CD4-positive, alpha-beta T cell treated with Interleukin-17A for 1 hour (primary cell): ENCODE results near the gene DCP2.

Experiments used
- DNase-seq: peaks from one replicate; pipeline ENCODE4 v3.0.0-alpha.2; 2020

The DCP2 gene

DNA sequence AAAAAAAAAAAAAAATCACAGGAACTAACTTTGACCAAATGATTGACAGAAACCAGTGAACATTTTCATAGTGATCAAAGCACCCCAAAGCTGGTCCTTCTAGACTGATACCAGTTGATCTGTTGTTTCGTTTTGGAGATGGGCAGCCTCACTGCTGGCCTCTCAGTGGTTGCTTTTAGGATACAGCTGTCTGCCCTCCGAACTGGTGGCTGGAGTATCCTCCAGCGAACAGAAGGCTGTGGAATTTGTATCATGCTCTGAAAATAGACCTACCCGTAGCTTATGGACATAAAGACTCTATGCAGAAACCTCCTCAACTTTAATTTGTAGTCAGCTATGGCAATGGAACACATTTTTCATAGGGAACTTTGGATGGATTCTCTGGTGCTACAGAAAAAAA is 49.0 kb downstream of the DCP2 start:
- DNase-seq = no peak

DNA sequence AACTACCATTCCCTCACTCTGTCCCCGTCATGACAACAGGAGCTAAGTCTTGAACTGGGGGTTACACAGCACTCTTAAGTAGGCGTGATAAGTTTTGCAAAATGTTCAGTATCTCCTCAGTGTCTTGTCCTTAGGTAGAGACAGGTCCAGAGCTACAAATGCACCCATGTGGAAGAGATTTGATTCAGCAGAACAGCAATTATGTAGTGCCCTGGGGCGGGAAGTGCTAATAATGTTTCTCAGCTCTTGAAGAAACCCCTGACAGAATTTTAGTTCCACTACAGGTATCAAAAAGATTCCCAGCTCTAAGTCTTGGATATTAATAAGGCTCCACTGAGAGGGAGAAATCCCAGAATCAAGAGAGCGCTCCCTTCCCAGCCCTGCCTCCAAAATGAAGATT is 49.6 kb downstream of the DCP2 start:
- no peak for DNase-seq

DNA sequence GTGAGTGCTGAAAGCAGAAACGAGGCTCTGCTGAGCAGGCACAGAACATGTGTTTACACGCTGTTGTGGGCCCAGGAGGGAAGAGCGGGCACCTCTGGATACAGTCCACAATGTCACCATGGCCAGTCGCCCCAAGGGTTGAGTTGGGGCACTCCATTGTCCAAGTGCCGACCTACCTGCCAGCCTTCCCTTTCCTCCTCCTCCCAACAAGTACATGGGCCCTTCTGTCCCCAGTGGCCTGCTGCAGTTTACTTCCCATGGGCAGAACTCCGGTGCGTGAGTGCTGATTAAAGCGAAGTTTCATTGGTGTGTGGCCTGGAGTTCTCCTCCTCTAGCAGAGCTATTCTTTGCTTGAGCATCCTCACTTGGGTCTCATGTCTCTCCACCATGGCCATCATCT is 50.4 kb downstream of the DCP2 start:
- DNase-seq = no peak

DNA sequence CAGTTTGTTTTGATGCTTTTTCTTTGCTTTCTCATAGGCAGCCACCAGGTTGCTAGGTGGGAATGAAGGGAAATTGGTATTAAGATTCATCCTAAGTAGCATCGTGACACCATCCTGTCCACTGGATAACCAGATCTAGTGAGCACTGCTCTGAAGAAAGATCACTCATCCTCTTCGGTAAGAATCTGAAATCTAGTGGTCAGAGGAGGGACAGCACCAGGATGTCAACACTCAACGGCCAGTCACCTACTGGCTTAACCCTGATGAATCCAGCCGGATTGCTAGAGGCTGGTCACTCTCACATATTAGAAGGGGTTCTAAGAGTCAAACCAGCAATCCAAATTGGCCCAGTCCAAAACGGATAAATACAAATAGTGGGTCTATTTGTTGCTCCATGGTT is 50.8 kb downstream of the DCP2 start:
- no peak for DNase-seq

DNA sequence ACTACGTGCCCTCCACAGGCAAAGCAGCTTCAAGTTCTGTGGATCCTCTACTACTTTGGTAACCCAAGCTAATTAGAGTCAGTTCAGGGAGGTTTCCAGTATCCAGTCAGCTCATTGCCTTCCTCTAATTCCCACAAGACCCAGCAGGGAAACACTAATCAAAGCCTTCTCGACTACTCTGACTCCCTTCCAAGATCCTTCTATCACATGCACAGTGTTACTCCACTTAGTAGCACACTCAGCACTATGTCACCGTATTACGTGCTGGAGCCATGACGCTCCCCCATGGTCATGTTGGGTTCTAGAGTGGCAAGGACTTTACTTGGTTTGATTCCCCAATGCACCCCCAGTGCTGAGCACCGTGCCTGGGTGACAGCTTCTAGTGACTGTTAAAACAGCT is 53.0 kb downstream of the DCP2 start:
- no peak for DNase-seq

DNA sequence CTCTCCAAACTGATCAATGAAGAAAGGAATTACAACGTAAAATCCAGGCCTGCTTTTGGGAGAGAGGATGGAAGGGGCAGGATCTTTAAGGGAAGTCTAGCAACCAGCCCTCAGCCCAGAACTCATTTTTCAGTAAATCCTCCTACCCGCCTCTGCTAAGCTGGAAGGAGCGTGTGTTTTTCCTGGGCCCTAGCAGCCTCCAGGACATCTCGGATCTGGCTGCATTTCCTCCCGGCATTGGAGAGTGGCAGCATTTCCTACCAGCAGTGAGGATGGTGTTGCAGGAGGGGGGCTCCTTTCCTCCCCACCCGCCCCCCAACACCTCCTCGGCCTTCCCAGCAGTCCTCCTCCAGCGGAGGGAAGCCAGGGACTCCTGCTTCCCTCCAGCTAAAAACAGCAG is 54.5 kb downstream of the DCP2 start:
- no peak for DNase-seq

DNA sequence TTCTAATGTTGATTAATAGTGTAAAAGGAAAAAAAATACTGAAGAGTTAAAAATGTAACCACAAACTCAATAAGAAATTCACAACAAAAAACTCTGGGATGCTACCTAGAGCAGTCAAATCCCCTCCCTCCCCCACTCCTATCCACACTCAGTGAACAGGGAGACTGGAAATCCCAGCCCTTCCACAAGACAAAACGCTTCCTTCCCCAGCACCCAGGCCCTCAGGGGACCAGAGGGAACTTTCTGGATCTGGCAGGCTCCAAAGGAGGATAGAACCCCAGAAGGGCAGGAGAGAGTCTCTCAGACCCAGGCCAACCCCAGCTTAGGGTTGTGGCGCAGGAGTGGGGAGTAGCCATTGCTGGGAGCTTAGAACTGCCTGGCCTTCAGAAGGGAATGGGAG is 55.0 kb downstream of the DCP2 start:
- no peak for DNase-seq

DNA sequence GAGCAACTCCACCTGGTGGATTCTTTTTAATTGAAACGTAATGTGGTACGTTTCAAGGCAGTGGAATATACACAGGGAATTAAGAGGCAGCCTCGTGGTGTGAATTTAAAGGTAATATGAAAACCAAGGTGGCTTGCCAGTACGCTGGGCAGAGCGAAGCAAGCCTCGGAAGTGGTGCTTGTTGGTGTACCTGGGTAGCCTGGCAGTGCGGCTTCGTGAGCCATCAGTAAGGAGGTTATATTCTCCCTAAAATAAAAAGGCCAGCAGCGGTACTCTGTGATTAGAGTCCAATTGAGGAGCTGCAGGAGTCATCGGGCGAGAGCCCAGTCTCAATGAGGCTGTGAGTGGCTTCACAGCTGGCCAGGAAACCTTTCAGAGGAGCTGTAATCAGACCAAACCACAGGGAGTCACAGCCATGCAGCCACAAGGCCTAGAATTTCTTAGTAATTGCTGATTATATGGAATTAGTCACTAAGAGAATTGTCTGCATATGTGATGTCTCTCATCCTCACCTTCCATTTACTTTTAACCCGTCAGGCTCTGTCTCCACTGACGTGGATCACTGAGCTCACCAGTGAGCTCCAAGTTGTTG is 57.7 kb downstream of the DCP2 start:
- DNase-seq = no peak

DNA sequence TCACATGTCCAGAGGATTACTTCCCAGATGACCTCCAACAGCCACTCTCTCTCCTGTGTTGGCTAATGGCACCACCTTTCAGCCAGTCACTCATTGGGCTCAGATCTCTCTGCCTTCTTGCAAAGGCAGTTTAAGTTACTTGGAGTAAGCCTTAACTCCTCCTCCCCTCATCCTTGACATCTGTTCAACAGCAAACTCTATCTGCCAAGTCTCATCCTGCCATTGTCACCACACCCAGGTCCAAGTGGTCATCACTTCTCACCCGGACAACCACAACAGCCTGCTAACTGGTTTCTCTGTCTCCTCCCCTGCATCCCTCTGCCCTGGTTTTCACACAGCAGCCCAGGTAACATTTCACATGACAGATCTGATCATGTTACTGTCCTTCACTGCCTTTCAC is 58.5 kb downstream of the DCP2 start:
- DNase-seq = no peak

DNA sequence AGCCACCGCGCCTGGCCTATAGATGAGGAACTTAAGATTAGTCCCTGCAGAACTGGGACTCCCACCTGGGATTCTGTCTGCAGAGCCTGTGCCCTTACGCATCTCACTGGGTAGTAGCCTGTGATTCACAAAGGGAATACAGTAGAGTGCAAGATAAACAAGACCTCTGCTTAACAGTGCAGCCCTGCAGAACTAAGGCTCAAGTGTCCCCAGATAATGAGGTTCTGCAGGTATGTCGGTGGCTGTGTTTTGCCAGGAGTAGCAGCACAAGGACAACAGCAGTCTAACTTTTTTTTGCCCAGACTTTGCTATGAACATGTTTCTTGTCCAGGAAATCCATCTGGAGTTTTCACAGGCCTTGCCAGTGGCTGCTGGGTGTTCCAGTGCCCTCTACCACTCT is 59.7 kb downstream of the DCP2 start:
- no peak for DNase-seq

DNA sequence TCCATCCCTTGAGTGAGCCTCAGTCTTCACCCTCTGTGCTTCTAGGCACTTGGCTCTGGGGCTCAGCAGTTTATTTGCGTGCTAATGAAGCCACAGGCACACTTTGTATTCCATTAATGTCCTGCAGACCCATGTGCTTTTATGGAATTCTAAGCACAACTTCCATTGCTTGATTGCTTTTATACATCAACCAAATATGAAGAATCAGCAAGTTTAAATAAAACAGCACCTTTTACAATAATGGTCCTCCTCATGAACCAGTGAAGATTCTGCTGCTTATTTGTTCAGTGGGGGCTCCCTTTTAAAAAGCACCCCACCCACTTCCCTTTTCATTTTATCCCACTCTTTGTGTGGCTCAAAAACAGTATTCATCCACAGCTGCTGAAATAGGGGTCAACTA is 60.2 kb downstream of the DCP2 start:
- DNase-seq = no peak

DNA sequence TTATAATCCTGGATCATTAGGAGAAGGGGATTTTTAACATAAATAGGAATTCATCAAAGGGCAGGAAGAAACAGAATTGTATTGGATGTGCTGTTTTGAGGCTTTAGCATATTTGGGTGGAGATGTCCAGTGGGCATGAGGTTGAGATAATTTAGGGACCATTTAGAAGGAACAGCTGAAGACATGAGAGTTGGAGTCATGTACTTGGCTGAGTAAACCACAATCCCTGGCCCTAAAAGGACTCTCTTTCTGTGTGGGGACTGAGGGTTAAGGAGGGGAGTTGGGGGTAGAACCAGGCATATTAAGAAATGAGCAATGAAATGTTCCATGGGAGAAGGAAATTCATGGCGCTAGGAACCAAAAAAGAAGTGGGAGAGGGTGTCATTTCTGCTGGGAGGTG is 61.5 kb downstream of the DCP2 start:
- no peak for DNase-seq

DNA sequence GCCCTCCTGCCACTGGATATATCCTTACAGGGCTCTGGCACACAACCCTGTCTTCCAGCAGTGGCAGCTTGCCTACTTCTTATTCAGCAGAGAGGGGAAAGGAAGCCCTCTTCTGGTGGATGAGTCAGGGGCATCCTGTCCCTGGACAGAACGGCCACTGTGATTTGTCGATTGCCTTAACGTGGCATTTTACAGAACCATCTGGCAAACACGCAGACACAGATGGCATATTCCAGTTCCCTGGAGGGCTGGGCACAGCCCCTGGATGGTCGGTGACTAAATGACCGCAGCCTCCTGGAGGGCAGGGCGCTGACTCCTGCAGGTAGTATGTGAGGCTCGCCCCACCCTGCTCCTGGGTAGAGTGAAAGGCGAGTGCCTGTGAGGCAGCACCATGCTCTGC is 62.1 kb downstream of the DCP2 start:
- no peak for DNase-seq

DNA sequence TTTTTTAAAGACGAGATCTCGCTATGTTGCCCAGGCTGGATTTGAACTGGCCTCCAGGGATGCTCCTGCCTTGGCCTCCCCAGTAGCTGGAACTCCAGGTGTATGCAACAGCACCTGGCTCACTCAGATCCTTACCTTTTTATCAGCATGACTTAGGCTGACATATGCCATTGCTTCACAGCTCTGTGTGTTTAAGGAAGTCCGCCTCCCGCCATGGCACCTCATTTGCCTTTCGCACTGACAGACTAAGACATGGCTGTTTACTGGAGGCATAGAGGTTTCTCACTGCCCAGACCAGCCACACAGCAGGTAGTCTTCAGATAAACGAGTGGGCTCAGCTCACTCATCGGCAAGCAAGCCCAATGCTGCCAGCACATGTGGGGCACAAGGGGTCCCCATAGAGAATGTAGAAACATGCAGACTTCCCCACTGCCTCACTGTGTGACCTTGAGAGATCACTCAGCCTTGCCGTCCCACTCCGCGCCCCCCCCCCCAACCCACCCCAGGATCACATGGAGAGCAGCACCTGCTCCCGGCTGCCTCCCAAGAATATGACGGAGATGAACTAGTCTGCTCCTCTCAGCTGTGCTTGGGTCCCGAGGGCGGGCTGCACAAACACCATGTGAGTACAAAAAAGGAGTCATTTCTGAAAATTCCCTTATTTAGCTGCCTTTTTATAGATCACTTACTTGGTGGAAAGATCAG is 62.8 kb downstream of the DCP2 start:
- no peak for DNase-seq

DNA sequence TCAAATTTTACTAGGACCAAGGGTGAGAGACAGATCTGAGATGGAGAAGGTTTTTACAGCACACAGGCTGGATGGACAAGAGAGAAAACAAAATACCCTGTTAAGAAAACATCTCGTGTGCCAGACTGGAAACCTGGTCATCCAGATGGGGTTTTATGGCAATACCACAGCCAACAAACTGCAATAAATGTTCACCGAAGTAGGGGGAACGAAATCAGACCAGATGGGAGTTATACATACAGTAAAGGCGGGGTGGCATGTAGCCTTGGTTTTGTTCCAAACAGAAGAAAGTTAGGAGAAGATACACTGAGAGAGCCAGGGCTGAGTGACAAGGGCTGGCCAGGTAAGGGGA is 63.3 kb downstream of the DCP2 start:
- no peak for DNase-seq

DNA sequence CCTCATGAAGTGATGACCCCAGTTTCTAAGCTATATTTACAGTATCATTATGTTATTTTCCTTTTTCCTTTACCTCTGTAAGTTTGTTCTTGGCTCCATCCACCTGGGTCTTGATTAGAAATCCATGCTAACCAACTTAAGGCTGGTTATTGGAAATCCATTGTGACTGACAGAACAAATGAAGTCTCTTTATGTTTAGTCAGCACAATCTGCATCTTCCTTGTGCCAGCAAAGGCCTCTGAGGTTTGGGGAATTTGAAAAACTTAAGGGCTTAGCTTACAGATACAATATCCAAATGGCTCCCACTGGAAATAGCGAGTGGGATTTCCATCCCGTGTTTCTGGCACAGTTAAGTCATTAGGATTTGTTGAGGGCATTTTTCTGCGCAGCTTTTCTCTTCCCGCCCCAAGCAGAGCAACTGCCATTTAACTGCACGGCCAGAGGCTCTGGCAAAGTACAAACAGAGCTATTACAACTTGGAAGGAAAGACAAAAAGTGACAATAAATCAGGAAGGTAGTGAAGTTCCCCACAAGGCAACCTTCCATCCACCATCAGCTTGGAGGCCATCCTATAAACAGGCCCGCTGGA is 64.2 kb downstream of the DCP2 start:
- no peak for DNase-seq

DNA sequence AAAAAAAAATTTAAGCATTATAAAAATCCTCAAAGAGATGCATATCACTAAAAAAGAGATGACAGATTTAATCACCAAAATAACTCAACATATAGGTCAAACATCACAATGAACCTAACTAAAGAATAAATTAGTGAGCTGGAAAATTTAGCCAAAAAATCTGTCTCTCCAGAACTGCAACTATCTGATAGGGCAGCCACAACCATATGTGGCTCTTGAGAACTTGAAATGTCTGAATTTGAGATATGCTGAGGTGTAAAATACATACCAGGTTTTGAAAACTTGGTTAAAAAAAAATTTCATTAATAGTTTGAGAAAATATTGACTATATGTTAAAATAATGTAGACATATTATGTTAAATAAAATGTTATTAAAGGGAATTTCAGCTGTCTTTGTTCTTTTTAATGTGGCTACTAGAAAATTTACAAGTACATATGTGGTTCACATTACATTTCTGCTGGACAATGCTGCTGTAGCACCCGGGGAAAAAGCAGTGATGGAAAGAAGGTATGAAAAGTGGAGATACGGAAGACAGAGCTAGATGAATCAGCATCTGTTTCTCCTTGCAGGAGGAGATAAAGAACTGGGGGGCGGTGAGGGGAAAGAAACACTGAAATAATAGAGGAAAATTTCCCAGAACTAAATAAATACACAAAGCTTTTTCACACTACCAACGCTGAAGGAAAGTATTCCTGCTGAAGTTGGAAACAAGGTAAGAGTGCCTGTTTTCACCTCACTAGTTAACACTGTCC is 66.1 kb downstream of the DCP2 start:
- DNase-seq = no peak

DNA sequence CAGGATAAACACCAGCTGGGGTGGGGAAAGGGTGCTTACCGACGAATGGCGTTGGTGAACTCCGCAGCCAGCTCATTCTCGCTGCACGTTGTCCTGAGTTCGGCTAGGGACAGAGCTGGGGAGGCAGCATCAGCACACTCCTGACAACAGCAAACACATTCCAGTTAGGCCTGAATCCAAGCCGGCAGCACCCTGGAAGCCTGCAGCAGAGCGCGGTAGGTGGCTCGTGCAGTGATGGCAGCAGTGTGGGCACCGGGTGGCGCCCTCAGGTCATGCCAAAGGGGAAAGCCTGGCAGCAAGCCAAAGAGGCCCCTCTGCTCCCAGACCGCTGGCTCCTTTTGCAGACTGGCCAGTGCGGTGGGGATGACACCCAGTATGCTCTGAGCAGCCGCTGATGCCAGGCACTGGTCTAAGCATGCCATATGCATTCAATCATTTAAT is 66.9 kb downstream of the DCP2 start:
- DNase-seq = no peak

DNA sequence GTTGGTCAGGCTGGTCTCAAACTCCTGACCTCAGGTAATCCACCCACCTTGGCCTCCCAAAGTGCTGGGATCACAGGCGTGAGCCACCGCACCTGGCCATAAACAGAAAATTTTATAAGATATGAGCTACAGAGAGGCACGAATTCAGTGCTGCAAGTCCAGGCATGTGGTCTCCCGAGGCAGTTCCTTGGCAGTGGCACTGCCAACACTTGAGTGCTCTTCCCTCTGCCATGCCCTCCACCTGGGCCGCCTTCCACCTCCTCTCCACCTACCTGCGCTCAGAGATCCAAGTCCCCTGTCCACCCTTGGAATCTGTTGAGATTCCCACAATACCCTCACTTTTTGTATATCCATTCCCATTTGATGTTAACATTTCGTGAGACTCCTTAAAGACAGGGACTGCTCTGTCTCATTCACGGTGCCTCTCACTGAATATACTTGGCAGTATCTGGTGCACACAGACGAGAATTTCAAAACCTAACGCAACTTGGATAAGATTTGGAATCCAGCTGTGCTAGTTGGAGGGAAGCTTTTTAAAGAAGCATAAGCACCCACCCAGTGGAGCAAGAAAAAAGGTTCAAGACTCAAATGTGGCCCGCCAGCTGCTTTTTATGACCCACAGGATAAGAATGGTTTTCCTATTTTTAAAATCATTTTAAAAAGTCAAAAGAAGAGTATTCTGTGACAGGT is 68.3 kb downstream of the DCP2 start:
- DNase-seq = no peak

DNA sequence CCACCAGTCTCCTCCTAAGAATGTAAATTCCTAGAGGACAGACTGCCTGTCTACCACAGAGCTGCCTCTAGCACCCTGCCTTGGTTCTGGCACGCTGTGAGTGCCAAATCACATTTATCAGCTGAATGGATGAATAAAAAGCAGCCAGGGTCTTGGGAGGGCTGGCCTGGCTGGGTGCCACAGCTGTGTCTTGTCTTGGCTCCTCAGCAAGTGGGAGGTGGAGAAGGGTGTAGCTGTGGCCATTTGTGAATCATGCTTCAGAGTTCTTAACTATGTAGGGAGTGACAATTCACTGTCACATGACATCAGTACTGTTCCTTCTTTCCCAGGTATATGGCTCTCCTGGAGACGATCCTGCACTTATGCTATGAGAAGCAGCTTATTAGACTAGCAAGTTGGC is 70.6 kb downstream of the DCP2 start:
- no peak for DNase-seq

DNA sequence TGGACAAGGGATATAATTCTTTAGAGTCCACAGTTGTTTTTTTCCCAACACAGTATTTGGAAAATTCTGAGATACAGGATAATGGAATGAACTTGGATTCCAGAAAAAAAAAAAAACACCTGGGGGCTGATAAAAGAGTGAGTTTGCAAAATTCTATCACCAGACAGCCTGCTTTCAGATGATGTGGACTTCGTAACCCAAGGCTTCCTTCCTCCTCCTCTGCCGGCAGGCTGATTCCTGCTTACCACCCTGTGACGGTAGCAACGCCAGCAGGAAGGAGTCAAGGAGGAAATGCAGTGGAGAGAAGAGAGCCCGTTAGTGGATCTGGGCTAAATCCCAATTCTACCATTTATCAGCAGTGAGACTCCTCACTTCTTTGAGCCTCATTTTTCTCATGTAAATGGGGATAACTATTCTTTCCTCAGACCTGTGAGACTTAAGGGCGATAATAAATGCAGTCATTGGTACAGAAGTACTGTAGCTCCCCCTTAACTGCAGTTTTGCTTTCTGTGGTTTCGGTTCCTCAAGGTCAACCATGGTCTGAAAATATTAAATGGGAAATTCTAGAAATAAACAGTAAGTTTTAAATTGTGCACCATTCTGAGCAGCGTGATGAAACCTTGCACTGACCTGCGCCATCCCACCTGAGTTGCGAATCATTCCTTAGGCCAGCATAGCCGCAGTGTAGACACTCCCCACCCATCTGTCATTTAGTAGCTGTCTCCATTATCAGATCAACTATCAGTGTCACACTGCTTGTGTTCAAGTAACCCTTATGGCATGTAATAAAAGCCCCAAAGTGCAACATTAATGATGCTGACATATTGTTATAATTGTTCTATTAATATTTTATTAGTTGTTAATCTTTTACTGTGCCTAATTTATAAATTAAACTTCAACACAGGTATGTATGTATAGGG is 71.4 kb downstream of the DCP2 start:
- no peak for DNase-seq

DNA sequence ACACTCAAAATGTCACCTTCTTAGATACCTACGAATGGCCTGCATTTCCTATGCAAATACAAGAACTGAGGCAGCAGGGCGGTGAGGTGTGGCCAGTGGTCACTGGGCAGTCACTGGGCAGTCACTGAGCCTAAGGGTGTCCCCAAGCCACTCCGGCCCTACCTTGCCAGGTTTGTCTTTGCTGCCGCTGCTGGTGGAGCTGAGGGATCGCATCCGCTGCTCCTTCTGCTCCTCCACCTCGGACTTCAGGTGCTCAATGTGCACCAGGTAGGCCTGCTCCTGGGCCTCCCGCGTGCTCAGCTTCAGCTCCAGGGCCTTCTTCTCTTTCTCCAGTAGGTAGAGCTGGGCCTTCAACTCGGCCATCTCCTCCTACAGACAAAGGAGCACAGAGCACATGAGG is 72.3 kb downstream of the DCP2 start:
- no peak for DNase-seq
